ENCODE measurements around the gene CCDC15. TPM values are rescaled to one million over a fixed set of nuclear protein-coding genes. Genes with fewer than 3 reads are reported as not detected.

CCDC15 gene
- total RNA-seq, 3 donors from 2014 or later = 0.73 to 1.8 (median 1.6) TPM

DNA sequence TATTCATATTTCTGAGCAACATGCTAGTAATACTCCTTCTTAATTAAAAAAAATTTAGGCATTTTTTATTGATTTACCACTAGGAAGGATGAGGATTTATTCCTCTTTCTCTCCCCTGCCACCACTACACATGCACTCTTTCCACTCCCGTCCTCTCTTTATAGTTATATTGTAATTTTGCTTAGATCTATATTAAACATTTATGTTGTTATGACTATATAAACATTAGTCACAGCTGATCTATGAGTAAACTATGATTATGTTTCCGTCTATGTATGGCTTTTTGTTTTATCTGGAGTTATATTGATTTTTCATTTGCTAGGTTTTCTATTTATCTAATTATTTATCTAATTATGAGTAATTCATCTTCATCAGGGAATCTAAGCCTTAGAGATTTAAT, 17.8 kb downstream of the CCDC15 start:
- ATAC-seq (no peak), DNase-seq (no peak)
- Histone ChIP-seq H3K36me3 (ENCODE audit: low read depth) (no peaks in the 10 kb centered on the region), H3K4me1 (ENCODE audit: low read depth) (no peaks in the 10 kb centered on the region), H3K4me3 (no peak overlapping the region), H3K9me3 (no peaks in the 10 kb centered on the region)
- TF ChIP-seq, protein P1, sequence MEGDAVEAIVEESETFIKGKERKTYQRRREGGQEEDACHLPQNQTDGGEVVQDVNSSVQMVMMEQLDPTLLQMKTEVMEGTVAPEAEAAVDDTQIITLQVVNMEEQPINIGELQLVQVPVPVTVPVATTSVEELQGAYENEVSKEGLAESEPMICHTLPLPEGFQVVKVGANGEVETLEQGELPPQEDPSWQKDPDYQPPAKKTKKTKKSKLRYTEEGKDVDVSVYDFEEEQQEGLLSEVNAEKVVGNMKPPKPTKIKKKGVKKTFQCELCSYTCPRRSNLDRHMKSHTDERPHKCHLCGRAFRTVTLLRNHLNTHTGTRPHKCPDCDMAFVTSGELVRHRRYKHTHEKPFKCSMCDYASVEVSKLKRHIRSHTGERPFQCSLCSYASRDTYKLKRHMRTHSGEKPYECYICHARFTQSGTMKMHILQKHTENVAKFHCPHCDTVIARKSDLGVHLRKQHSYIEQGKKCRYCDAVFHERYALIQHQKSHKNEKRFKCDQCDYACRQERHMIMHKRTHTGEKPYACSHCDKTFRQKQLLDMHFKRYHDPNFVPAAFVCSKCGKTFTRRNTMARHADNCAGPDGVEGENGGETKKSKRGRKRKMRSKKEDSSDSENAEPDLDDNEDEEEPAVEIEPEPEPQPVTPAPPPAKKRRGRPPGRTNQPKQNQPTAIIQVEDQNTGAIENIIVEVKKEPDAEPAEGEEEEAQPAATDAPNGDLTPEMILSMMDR (IDR thresholded peaks at IDR 0.05) = no peak
- intact Hi-C loops (cut with DNase I, micrococcal nuclease) = no loop called here

DNA sequence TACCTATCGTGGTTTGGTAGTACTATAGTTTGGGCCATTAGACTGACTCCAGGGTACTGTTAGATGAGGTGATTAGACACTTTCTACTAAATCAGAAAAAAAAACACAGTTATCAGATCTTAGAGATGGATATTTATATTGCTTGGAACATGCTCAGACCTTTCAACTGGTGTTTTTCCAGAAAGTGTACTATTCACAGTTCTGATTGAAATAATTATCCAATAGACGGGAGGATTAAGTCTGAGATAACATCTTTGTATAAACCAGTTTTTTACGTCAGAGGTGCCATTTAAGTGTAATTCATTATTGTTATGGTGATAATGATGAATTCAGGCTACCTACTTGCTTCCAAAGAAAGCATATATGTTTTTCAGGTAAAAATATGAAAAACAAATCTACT, 22.5 kb downstream of the CCDC15 start:
- TF ChIP-seq, protein P1 (IDR thresholded peaks at IDR 0.05) = no peak
- no peak for ATAC-seq
- no peaks in the 10 kb centered on the region for H3K36me3 ChIP-seq (ENCODE audit: low read depth)
- H3K4me3 ChIP-seq = no peak overlapping the region
- intact Hi-C loops (cut with DNase I, micrococcal nuclease) = no loop called here
- no peak for DNase-seq
- H3K9me3 ChIP-seq = no peaks in the 10 kb centered on the region
- no peaks in the 10 kb centered on the region for H3K4me1 ChIP-seq (ENCODE audit: low read depth)

DNA sequence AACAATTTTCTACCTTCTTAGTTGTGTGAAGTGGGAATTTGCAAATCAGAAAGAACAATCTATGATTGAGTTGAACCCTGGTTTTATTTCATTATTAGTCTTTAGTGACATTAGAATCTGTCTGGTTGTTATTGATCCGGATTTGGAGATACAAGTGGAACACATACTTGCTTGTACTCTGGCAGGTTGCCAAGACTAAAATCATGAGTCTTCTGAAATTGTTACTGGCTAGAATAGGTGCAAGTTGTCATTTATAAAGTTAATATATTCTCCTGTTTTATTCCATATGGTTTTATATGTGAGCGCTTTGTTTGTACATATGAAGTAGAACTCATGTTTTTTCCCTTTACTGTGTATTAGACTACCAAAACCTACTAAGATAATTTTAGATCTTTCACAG, 23.0 kb downstream of the CCDC15 start:
- intact Hi-C loops (cut with DNase I, micrococcal nuclease) = no loop called here
- no peak for DNase-seq
- peaks cover 4% of the 10 kb centered on the region for H3K9me3 ChIP-seq
- no peak for ATAC-seq
- TF ChIP-seq, protein P1 (IDR thresholded peaks at IDR 0.05) = no peak
- no peaks in the 10 kb centered on the region for H3K4me1 ChIP-seq (ENCODE audit: low read depth)
- no peaks in the 10 kb centered on the region for H3K36me3 ChIP-seq (ENCODE audit: low read depth)
- H3K4me3 ChIP-seq = no peak overlapping the region

DNA sequence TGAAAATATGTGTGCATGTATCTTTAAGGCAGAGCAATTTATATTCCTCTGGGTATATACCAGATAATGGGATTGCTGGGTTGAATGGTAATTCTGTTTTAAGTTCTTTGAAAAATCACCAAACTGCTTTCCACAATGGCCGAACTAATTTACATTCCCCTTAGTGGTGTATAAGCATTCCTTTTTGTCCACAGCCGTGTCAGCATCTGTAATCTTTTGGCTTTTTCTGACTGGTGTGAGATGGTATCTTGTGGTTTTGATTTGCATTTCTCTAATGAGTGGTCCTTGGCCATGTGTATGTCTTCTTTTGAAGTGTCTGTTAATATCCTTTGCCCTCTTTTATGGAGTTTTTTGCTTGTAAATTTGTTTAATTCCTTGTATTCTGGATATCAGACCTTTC, 24.3 kb downstream of the CCDC15 start:
- ATAC-seq (no peak), DNase-seq (no peak)
- Histone ChIP-seq H3K4me3 (no peak overlapping the region), H3K36me3 (ENCODE audit: low read depth) (no peaks in the 10 kb centered on the region), H3K9me3 (peaks cover 9% of the 10 kb centered on the region), H3K4me1 (ENCODE audit: low read depth) (no peaks in the 10 kb centered on the region)
- intact Hi-C loops (cut with DNase I, micrococcal nuclease) = no loop called here
- TF ChIP-seq, protein P1 (IDR thresholded peaks at IDR 0.05) = no peak

DNA sequence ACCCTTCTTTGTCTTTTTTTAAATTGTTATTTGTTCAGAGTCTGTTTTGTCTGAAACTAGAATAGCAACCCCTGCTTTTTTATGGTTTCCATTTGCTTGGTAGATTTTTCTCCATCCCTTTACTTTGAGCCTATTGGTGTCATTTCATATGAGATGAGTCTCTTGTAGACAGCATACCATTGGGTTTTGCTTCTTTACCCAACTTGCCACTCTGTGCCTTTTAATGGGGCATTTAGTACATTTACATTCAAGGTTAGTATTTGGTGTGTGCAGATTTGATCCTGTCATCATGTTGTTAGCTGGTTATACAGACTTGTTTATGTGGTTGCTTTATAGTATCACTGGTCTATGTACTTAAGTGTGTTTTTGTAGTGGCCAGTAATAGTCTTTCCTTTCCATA, 28.0 kb downstream of the CCDC15 start:
- TF ChIP-seq, protein P1 (IDR thresholded peaks at IDR 0.05) = no peak
- intact Hi-C loops (cut with DNase I, micrococcal nuclease) = no loop called here
- peaks cover 9% of the 10 kb centered on the region for H3K9me3 ChIP-seq
- DNase-seq = no peak
- no peaks in the 10 kb centered on the region for H3K36me3 ChIP-seq (ENCODE audit: low read depth)
- no peak for ATAC-seq
- H3K4me3 ChIP-seq = no peak overlapping the region
- no peaks in the 10 kb centered on the region for H3K4me1 ChIP-seq (ENCODE audit: low read depth)
